ENCODE data around the gene MADD.
"Not testable (repeated sequence)": the region's sequence is repeated elsewhere in the genome, so short reads cannot be mapped to it uniquely, and the experiment has no call there.

The MADD gene

GRCh38 chr11:47274495-47275235 lies 4.7 kb downstream of the MADD start:
- DNase-seq (ENCODE audit: low spot score): no peak

- no peak for DNase-seq (ENCODE audit: low spot score)
These were observed 7.0 kb downstream of the MADD start for GRCh38 chr11:47276923-47277322.

- DNase-seq (ENCODE audit: low spot score): no peak
These were observed 8.1 kb downstream of the MADD start for GRCh38 chr11:47278058-47278457.

GRCh38 chr11:47278769-47279168 lies 8.8 kb downstream of the MADD start:
- no peak for DNase-seq (ENCODE audit: low spot score)

- DNase-seq (ENCODE audit: low spot score): no peak
These were observed 10.2 kb downstream of the MADD start for GRCh38 chr11:47280099-47280498.

- no peak for DNase-seq (ENCODE audit: low spot score)
These were observed 10.9 kb downstream of the MADD start for GRCh38 chr11:47280860-47281259.

- no peak for DNase-seq (ENCODE audit: low spot score)
These were observed 12.5 kb downstream of the MADD start for GRCh38 chr11:47282462-47282861.

- no peak for DNase-seq (ENCODE audit: low spot score)
These were observed 14.2 kb downstream of the MADD start for GRCh38 chr11:47284151-47284550.

- DNase-seq (ENCODE audit: low spot score): no peak
These were observed 16.2 kb downstream of the MADD start for GRCh38 chr11:47285969-47286770.

GRCh38 chr11:47288066-47288465 lies 18.1 kb downstream of the MADD start:
- DNase-seq (ENCODE audit: low spot score): no peak

- DNase-seq (ENCODE audit: low spot score): no peak
These were observed 19.9 kb downstream of the MADD start for GRCh38 chr11:47289856-47290255.

- DNase-seq (ENCODE audit: low spot score): no peak
These were observed 25.5 kb downstream of the MADD start for GRCh38 chr11:47295385-47295784.

GRCh38 chr11:47296045-47296444 lies 26.1 kb downstream of the MADD start:
- no peak for DNase-seq (ENCODE audit: low spot score)

GRCh38 chr11:47299078-47299477 lies 29.1 kb downstream of the MADD start:
- no peak for DNase-seq (ENCODE audit: low spot score)

- DNase-seq (ENCODE audit: low spot score): no peak
These were observed 32.9 kb downstream of the MADD start for GRCh38 chr11:47302853-47303252.

- peak; percentile 73 for DNase-seq (ENCODE audit: low spot score)
These were observed 36.0 kb downstream of the MADD start for GRCh38 chr11:47305734-47306483.

- no peak for DNase-seq (ENCODE audit: low spot score)
These were observed 36.5 kb downstream of the MADD start for GRCh38 chr11:47306484-47306844.

- no peak for DNase-seq (ENCODE audit: low spot score)
These were observed 38.3 kb downstream of the MADD start for GRCh38 chr11:47308050-47308823.

- DNase-seq (ENCODE audit: low spot score): no peak
These were observed 45.1 kb downstream of the MADD start for GRCh38 chr11:47314992-47315391.

- DNase-seq (ENCODE audit: low spot score): not testable (repeated sequence)
These were observed 46.6 kb downstream of the MADD start for GRCh38 chr11:47316501-47316900.

- no peak for DNase-seq (ENCODE audit: low spot score)
These were observed 47.3 kb downstream of the MADD start for GRCh38 chr11:47317064-47317828.

All from pons (tissue), 1 donor.